Measurements from ENCODE around the gene AHCY. TPM values are rescaled to one million over a fixed set of nuclear protein-coding genes. Genes with fewer than 3 reads are reported as not detected.

Gene AHCY
- total RNA-seq, 1 experiment from 2014 or later, result 401 TPM

DNA sequence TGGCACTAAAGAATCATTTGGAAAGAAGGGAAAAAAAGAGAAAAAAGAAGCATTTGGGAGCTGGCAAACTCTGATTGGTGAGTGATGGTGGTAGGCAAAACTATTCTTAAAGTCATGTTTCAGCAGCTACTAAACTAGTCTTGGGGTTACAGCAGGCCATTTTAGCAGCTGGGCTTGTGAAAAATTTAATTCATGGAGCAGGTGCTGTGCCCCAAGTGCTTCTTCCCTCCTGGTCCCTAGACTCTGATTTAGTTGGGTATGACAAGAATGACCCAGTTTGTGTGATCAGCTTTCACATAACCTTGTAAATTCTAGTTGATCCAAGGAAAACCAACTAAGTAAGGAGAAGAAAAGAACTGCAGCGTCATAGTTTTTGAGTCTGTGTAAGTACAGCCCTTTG lies 63.0 kb downstream of the AHCY start (continued):
- no peak for TF ChIP-seq ZNF425 (CRISPR knock-in tag; conservative IDR thresholded peaks at IDR 0.05)
- no peak for TF ChIP-seq ZNF416 (CRISPR knock-in tag; IDR thresholded peaks at IDR 0.05)
- no peak for TF ChIP-seq MYBL2 (CRISPR knock-in tag; IDR thresholded peaks at IDR 0.05)
- TF ChIP-seq JAZF1 (CRISPR knock-in tag; IDR thresholded peaks at IDR 0.05), result no peak
- TF ChIP-seq NR2C2 (CRISPR knock-in tag; IDR thresholded peaks at IDR 0.05), result no peak
- TF ChIP-seq, protein P1, sequence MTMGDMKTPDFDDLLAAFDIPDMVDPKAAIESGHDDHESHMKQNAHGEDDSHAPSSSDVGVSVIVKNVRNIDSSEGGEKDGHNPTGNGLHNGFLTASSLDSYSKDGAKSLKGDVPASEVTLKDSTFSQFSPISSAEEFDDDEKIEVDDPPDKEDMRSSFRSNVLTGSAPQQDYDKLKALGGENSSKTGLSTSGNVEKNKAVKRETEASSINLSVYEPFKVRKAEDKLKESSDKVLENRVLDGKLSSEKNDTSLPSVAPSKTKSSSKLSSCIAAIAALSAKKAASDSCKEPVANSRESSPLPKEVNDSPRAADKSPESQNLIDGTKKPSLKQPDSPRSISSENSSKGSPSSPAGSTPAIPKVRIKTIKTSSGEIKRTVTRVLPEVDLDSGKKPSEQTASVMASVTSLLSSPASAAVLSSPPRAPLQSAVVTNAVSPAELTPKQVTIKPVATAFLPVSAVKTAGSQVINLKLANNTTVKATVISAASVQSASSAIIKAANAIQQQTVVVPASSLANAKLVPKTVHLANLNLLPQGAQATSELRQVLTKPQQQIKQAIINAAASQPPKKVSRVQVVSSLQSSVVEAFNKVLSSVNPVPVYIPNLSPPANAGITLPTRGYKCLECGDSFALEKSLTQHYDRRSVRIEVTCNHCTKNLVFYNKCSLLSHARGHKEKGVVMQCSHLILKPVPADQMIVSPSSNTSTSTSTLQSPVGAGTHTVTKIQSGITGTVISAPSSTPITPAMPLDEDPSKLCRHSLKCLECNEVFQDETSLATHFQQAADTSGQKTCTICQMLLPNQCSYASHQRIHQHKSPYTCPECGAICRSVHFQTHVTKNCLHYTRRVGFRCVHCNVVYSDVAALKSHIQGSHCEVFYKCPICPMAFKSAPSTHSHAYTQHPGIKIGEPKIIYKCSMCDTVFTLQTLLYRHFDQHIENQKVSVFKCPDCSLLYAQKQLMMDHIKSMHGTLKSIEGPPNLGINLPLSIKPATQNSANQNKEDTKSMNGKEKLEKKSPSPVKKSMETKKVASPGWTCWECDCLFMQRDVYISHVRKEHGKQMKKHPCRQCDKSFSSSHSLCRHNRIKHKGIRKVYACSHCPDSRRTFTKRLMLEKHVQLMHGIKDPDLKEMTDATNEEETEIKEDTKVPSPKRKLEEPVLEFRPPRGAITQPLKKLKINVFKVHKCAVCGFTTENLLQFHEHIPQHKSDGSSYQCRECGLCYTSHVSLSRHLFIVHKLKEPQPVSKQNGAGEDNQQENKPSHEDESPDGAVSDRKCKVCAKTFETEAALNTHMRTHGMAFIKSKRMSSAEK (CRISPR knock-in tag; IDR thresholded peaks at IDR 0.05; ENCODE audit: borderline replicate concordance), result no peak
- TF ChIP-seq ZNF232 (CRISPR knock-in tag; IDR thresholded peaks at IDR 0.05), result no peak
- TF ChIP-seq, protein P2, sequence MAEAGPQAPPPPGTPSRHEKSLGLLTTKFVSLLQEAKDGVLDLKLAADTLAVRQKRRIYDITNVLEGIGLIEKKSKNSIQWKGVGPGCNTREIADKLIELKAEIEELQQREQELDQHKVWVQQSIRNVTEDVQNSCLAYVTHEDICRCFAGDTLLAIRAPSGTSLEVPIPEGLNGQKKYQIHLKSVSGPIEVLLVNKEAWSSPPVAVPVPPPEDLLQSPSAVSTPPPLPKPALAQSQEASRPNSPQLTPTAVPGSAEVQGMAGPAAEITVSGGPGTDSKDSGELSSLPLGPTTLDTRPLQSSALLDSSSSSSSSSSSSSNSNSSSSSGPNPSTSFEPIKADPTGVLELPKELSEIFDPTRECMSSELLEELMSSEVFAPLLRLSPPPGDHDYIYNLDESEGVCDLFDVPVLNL (CRISPR knock-in tag; IDR thresholded peaks at IDR 0.05; ENCODE audit: borderline replicate concordance, low read depth), result no peak
- TF ChIP-seq, protein P3, sequence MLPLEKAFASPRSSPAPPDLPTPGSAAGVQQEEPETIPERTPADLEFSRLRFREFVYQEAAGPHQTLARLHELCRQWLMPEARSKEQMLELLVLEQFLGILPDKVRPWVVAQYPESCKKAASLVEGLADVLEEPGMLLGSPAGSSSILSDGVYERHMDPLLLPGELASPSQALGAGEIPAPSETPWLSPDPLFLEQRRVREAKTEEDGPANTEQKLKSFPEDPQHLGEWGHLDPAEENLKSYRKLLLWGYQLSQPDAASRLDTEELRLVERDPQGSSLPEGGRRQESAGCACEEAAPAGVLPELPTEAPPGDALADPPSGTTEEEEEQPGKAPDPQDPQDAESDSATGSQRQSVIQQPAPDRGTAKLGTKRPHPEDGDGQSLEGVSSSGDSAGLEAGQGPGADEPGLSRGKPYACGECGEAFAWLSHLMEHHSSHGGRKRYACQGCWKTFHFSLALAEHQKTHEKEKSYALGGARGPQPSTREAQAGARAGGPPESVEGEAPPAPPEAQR (CRISPR knock-in tag; IDR thresholded peaks at IDR 0.05), result no peak

DNA sequence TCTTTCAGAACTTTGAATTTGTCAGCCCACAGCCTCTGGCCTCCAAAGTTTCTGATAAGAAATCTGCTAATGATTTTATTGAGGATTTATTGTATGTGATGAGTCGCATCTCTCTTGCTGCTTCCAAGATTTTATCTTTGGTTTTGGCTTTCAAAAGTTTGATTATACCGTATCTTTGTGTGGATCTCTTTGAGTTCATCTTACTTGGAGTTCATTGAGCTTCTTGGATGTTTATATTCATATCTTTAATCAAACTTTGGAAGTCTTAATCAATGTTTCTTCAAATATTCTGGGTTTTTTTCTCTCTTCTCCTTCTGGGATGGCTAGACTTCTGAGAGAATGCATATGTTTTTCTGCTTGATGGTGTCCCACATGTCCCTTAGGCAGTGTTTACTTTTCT lies 65.2 kb downstream of the AHCY start:
- Mint-ChIP-seq H3K4me3 (no peak overlapping the region), H3K27me3 (ENCODE audit: low read depth) (peaks cover 10% of the 10 kb centered on the region; the same call in 1 of the 2 replicates), H3K4me1 (peaks cover 4% of the 10 kb centered on the region; the same call in 1 of the 2 replicates), H3K36me3 (peaks cover 5% of the 10 kb centered on the region; the same call in 1 of the 2 replicates), H3K9me3 (peaks cover 16% of the 10 kb centered on the region), H3K27ac (no peak overlapping the region)
- ChIA-PET CTCF (no interaction called here), POLR2A (no interaction called here)
- DNase-seq (ENCODE audit: low spot score) (no peak), ATAC-seq (no peak)
- TF ChIP-seq ATF3 (CRISPR knock-in tag; conservative IDR thresholded peaks at IDR 0.05) (no peak), ZBTB21 (CRISPR knock-in tag; IDR thresholded peaks at IDR 0.05; ENCODE audit: borderline replicate concordance) (no peak), FOXK1 (CRISPR knock-in tag; IDR thresholded peaks at IDR 0.05) (no peak), TEAD1 (CRISPR knock-in tag; IDR thresholded peaks at IDR 0.05) (no peak), NFATC4 (CRISPR knock-in tag; IDR thresholded peaks at IDR 0.05) (no peak), STAT6 (CRISPR knock-in tag; conservative IDR thresholded peaks at IDR 0.05; ENCODE audit: low read depth) (no peak), ZNF121 (CRISPR knock-in tag; IDR thresholded peaks at IDR 0.05) (no peak)
- TF ChIP-seq, protein P4, sequence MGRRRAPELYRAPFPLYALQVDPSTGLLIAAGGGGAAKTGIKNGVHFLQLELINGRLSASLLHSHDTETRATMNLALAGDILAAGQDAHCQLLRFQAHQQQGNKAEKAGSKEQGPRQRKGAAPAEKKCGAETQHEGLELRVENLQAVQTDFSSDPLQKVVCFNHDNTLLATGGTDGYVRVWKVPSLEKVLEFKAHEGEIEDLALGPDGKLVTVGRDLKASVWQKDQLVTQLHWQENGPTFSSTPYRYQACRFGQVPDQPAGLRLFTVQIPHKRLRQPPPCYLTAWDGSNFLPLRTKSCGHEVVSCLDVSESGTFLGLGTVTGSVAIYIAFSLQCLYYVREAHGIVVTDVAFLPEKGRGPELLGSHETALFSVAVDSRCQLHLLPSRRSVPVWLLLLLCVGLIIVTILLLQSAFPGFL (CRISPR knock-in tag; IDR thresholded peaks at IDR 0.05; ENCODE audit: borderline replicate concordance), result no peak
- TF ChIP-seq, protein P5, sequence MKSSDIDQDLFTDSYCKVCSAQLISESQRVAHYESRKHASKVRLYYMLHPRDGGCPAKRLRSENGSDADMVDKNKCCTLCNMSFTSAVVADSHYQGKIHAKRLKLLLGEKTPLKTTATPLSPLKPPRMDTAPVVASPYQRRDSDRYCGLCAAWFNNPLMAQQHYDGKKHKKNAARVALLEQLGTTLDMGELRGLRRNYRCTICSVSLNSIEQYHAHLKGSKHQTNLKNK (CRISPR knock-in tag; IDR thresholded peaks at IDR 0.05), result no peak
